Mucosa of descending colon (tissue), 3 donors: ENCODE data around the gene JMJD6. TPM values are rescaled to one million over a fixed set of nuclear protein-coding genes. Genes with fewer than 3 reads are reported as not detected.

Experiments used
- ATAC-seq: fragments of 200-7000 bp; cut with Tn5 transposase; one replicate; pipeline ENCODE4 v1.9.1; 2020; ENCODE audit warnings: mild to moderate bottlenecking, moderate library complexity
- DNase-seq, 3 donors: peaks; one replicate each; pipeline ENCODE4 v3.0.0-alpha.2; 2020
- H3K36me3 ChIP-seq: fragments of 200-600 bp; one replicate; pipeline ENCODE4 v1.8.0; 2021; ENCODE audit warnings: low read depth, mild to moderate bottlenecking
- H3K4me1 ChIP-seq: fragments of 200-600 bp; one replicate; pipeline ENCODE4 v1.8.0; 2021; ENCODE audit warnings: low read depth, mild to moderate bottlenecking
- H3K4me3 ChIP-seq: fragments of 200-600 bp; one replicate; pipeline ENCODE4 v1.8.0; 2021; ENCODE audit warnings: mild to moderate bottlenecking
- H3K9me3 ChIP-seq: fragments of 200-600 bp; one replicate; pipeline ENCODE4 v1.8.0; 2021; ENCODE audit warnings: mild to moderate bottlenecking
- intact Hi-C, 2 donors: fragments of 100-400 bp; cut with DNase I in 1 of 2; cut with micrococcal nuclease in 1 of 2; formaldehyde crosslinking; loops; one replicate each; pipeline versions ENCODE4 v1.11.0 to v1.11.1; 2022; cut with DNase I, micrococcal nuclease
- total RNA-seq, 3 donors: library from RNA; stranded (reverse); fragmentation: NEBNext Ultra II Directional in 2 of 3; extraction: Animal tissue kit (Norgen Biotek cat#: 25700) in 2 of 3; gene quantifications; one replicate each; pipeline versions ENCODE4 v1.2.1 to v1.2.4, GENCODE V29; 2021 to 2023
- TF ChIP-seq, protein P1 (sequence below): fragments of 200-600 bp; IDR thresholded peaks from one replicate; pipeline ENCODE4 v1.8.0; 2022; ENCODE audit warnings: antibody characterized with exemption, mild to moderate bottlenecking
- donor health status: DM: no; HTN: no; CAD: no; lungs with moderate emphysema.
- donor health status: DM: no; HTN: no; CAD: no.
- donor health status: DM: no; HTN: yes; CAD: no.

Gene JMJD6
- total RNA-seq, 3 donors from 2014 or later = 27.0 to 56.3 (median 30.3) TPM

DNA sequence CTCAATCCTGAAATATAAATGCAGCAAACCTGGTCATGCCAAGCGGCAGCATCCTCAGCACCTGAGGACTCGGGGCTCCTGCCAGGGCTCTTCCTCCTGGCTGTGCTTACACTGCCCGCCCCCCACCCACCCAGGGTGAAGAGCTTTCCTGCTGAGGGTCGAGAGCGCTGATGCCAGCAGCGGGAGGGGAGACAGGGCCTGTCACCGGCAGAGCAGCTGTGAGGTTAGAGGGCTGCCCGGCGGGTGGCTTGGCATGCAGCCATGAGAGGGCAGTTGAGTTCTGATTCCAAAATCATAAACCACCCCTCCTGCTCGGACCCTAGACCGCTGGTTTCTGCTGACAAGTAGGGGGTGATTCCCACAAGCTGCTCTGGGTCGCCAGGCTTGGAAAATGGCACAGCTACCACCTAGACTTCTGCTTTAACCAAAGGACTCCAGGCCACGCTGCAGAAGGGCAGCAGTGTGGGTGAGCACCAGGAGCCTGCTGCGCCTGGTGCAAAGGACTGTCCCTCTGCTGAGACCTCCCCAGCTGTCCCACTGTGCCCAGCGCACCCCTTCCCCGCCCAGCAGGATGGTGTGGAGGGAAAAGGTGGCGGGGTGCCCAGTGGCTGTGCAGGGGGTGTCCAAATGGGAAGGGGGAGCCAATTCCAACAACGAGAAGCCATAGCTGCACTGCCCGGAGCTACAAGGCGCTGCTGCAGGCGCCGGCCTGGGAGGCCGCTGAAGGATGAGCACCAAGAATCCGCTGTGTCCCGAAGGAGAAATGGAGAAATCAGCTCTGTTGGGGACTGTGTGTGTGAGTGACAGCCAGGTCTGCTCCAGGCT is 42.3 kb downstream of the JMJD6 start:
- ATAC-seq = no peak
- intact Hi-C loops = no loop called here
- TF ChIP-seq, protein P1, sequence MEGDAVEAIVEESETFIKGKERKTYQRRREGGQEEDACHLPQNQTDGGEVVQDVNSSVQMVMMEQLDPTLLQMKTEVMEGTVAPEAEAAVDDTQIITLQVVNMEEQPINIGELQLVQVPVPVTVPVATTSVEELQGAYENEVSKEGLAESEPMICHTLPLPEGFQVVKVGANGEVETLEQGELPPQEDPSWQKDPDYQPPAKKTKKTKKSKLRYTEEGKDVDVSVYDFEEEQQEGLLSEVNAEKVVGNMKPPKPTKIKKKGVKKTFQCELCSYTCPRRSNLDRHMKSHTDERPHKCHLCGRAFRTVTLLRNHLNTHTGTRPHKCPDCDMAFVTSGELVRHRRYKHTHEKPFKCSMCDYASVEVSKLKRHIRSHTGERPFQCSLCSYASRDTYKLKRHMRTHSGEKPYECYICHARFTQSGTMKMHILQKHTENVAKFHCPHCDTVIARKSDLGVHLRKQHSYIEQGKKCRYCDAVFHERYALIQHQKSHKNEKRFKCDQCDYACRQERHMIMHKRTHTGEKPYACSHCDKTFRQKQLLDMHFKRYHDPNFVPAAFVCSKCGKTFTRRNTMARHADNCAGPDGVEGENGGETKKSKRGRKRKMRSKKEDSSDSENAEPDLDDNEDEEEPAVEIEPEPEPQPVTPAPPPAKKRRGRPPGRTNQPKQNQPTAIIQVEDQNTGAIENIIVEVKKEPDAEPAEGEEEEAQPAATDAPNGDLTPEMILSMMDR = no peak
- H3K4me1 ChIP-seq = peaks cover 10% of the 10 kb centered on the region
- H3K4me3 ChIP-seq = no peak overlapping the region
- no peaks in the 10 kb centered on the region for H3K9me3 ChIP-seq
- no peaks in the 10 kb centered on the region for H3K36me3 ChIP-seq
- peak in 1 of 3 donors; percentile 38 for DNase-seq

DNA sequence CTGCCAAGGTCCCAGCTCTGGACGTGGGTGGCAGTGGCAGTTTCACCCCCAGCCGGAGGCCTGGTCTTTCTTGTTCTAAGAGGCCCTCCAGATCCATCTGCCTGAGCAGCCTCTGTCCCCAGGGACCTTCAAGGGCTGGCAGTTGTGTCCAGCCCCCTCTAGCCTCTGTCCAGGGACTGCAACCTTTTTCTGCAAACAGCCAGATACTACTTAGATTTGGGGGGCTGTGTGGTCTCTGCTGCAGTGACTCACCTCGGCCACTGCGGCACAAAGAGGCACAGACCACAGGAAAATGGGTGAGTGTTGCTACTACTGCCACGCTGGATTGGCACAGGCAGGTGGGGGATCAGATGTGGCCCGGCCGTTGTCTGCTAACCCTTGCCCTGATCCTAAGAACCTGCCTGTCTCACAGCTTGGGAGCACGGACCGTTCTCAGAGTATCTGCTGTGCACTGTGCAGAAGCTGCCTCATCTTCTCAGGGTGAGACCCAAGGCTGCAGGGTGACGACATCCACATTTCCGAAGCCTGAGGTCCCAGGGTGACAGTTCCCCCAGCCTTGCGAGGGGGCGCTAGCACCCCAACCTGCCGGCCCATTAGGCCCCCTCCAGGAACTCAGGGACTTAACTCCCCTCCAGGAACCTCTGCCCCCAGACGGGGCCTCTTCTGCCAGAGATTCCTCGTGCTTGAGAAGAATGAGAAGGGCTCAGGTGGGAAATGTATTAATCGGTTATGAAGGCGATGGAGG is 43.2 kb downstream of the JMJD6 start:
- intact Hi-C loops = no loop called here
- DNase-seq (peak in 1 of 3 donors; percentile 25), ATAC-seq (no peak)
- H3K4me1 ChIP-seq = peaks cover 18% of the 10 kb centered on the region
- no peaks in the 10 kb centered on the region for H3K36me3 ChIP-seq
- no peaks in the 10 kb centered on the region for H3K9me3 ChIP-seq
- H3K4me3 ChIP-seq = no peak overlapping the region
- TF ChIP-seq, protein P1 = no peak

DNA sequence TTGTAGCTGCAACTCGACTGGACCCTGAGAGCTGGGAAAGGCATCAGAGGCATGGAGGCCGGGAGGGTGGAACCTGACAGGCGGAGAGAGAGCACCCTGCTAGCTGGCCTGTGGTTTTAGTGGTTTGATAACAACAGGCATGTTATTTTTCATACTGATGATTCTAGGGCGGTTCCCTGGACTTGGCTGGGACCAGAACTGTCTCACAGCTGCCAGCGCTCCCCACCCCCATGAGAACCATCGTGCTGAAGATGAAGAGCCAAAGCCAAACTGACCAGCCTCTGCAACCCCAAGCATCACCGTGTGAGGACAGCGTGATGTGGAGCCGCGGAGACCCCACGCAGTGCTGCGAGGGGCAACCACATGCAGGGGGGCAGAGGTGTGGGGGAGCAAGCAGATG is 44.1 kb downstream of the JMJD6 start:
- intact Hi-C loops = no loop called here
- no peak overlapping the region for H3K4me3 ChIP-seq
- DNase-seq (peak in 1 of 3 donors; percentile 35), ATAC-seq (no peak)
- H3K4me1 ChIP-seq = peaks cover 18% of the 10 kb centered on the region
- no peaks in the 10 kb centered on the region for H3K36me3 ChIP-seq
- H3K9me3 ChIP-seq = no peaks in the 10 kb centered on the region
- TF ChIP-seq, protein P1 = no peak

DNA sequence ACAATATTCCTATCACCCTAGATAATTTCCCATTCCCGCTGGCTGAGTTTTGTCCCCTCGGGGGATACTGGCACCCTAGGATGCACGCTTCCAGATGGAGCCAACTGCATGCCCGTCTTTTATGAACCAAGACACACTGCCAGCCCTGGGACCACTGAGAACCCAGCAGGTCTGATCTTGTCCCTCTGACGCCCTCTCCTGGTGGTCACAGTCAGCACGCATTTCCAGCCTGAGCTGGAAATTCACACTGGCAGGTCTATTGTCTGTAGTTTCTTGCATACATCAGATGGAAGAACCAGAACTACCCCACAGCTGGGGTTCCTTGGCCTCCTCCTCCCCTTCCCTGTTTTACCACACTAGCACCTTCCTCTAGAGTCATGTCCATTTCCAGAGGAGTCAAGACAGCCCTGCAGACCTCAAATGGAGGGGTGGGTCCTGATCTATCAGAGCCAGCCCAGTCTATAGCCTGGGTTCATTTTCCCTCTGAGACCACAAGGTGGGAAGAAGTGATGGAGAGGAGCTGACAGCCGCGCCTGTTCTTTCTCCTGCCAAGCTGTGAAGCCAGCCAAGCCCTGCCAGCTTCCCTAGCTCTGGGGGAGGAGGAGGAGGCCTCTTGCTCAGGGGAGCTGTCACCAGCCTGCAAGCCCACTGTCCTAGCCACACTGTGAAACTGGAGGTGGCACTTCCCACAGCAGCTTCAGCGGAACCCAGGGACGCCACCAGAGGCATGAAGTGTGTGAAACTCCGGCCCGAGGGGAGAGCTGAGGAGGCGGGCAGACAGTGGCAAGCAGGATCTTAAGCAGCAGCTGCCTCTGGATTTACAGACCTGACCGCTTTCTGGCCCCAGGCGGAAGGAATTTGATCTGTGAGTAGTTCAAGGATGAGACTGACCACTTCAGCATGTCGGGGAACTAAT is 44.9 kb downstream of the JMJD6 start:
- Histone ChIP-seq H3K4me3 (no peak overlapping the region), H3K36me3 (no peaks in the 10 kb centered on the region), H3K9me3 (no peaks in the 10 kb centered on the region), H3K4me1 (peaks cover 18% of the 10 kb centered on the region)
- ATAC-seq = peak; percentile 63
- intact Hi-C loops = no loop called here
- peak; percentile 74 to 90 (median 84) for DNase-seq
- TF ChIP-seq, protein P1 = peak; percentile 77

DNA sequence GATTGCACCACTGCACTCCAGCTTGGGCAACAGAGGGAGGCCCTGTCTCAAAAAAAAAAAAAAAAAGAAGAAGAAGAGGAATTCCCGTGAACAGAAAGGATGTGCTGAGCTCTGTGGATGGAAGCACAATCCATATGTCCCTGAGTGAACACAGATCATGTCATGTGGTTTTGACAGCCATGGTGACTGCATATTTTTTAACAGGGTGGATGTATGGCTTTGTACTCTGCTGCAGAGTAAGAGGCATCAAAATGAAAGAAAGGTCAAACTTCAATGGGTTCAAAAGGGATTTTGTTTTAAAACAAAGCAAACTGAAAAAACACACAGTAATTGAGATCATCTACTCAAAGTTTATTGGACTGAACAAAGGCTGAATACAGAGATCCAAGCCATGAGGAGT is 47.2 kb downstream of the JMJD6 start:
- Histone ChIP-seq H3K36me3 (no peaks in the 10 kb centered on the region), H3K4me1 (peaks cover 18% of the 10 kb centered on the region), H3K4me3 (no peak overlapping the region), H3K9me3 (no peaks in the 10 kb centered on the region)
- DNase-seq (no peak), ATAC-seq (peak; percentile 4)
- TF ChIP-seq, protein P1 = no peak
- intact Hi-C loops = no loop called here
